Spleen (tissue), 11 donors: Measurements from ENCODE around the gene MRPL57. TPM values are rescaled to one million over a fixed set of nuclear protein-coding genes. Genes with fewer than 3 reads are reported as not detected.
"Not testable (repeated sequence)": the region's sequence is repeated elsewhere in the genome, so short reads cannot be mapped to it uniquely, and the experiment has no call there.

Experiments
- DNase-seq: peaks from one replicate; pipeline ENCODE4 v3.0.0-alpha.2; 2020
- H3K27ac ChIP-seq, 8 donors: fragments of 200-600 bp; sonication (generic) in 7 of 8; 1 replicate in 4 of 8; 2 replicates in 4 of 8; pipeline versions ENCODE4 v1.5.0 to v1.8.0; 2016 to 2021; ENCODE audit warnings: inconsistent platforms in 4 of 8, mild to moderate bottlenecking in 4 of 8, moderate library complexity in 1 of 8
- H3K27me3 ChIP-seq, 7 donors: fragments of 200-600 bp; sonication (generic) in 6 of 7; replicated peaks in 1 of 7; 1 replicate in 4 of 7; 2 replicates in 3 of 7; pipeline versions ENCODE4 v1.5.0 to v1.8.0; 2016 to 2021; ENCODE audit warnings: inconsistent platforms in 3 of 7, mild to moderate bottlenecking in 1 of 7
- H3K36me3 ChIP-seq, 6 donors: fragments of 200-600 bp; sonication (generic) in 5 of 6; 1 replicate in 4 of 6; 2 replicates in 2 of 6; pipeline versions ENCODE4 v1.5.0 to v1.8.0; 2016 to 2021; ENCODE audit warnings: inconsistent platforms in 2 of 6
- H3K4me1 ChIP-seq, 6 donors: fragments of 200-600 bp; sonication (generic) in 5 of 6; 1 replicate in 3 of 6; 2 replicates in 3 of 6; pipeline versions ENCODE4 v1.5.0 to v1.8.0; 2016 to 2021; ENCODE audit warnings: inconsistent platforms in 3 of 6
- H3K4me3 ChIP-seq, 8 donors: fragments of 200-600 bp; sonication (generic) in 7 of 8; 1 replicate in 4 of 8; 2 replicates in 4 of 8; pipeline versions ENCODE4 v1.5.0 to v1.8.0; 2016 to 2021; ENCODE audit warnings: inconsistent platforms in 4 of 8, mild to moderate bottlenecking in 4 of 8, moderate library complexity in 2 of 8
- H3K9me3 ChIP-seq, 8 donors: fragments of 200-600 bp; sonication (generic) in 7 of 8; 1 replicate in 4 of 8; 2 replicates in 4 of 8; pipeline versions ENCODE4 v1.5.0 to v1.8.0; 2016 to 2021; ENCODE audit warnings: inconsistent platforms in 4 of 8
- POLR2A ChIP-seq, 3 donors: fragments of 450-650 bp; IDR thresholded peaks; one replicate each; pipeline ENCODE4 v1.5.1; 2017; ENCODE audit warnings: antibody characterized with exemption in 3 of 3, mild to moderate bottlenecking in 1 of 3
- POLR2AphosphoS5 ChIP-seq, 3 donors: sonication (generic); formaldehyde crosslinking; IDR thresholded peaks; one replicate each; pipeline ENCODE4 v1.5.1; 2017; ENCODE audit warnings: antibody characterized with exemption in 3 of 3
- WGBS, 5 donors: extraction: QIAGEN DNeasy Blood & Tissue Kit in 3 of 5; methylation state at CpG; one replicate each; pipeline versions ENCODE4 v1.1.5 to v1.1.7; 2013 to 2018; 5-methylcytosine and 5-hydroxymethylcytosine counted together
- intact Hi-C: fragments of 100-400 bp; cut with DNase I; formaldehyde crosslinking; loops from one replicate; pipeline ENCODE4 v1.15.0; 2023; ENCODE audit warnings: low total_unique reads
- polyA plus RNA-seq, 3 donors: library from polyadenylated mRNA; stranded (reverse); fragments of 200-250 nt; gene quantifications; one replicate each; pipeline ENCODE4 v1.2.1, GENCODE V29; 2013
- total RNA-seq, 7 donors: library from RNA; depleted of rRNA in 3 of 7; stranded (reverse); fragments of >200 nt in 3 of 7; fragmentation: NEBNext Ultra II Directional in 4 of 7; extraction: Animal tissue kit (Norgen Biotek cat#: 25700) in 4 of 7; gene quantifications; one replicate each; pipeline versions ENCODE4 v1.1.0 to v1.2.1, GENCODE V29; 2016 to 2021
- TF ChIP-seq, protein P1 (sequence below), 11 experiments: fragments of 200-600 bp in 7 of 11; fragments of 450-650 bp in 4 of 11; sonication (generic) in 4 of 11; IDR thresholded peaks in 8 of 11; conservative IDR thresholded peaks in 3 of 11; 1 replicate in 7 of 11; 2 replicates in 4 of 11; pipeline versions ENCODE4 v1.4.0 to v1.8.0; 2016 to 2021; ENCODE audit warnings: antibody characterized with exemption in 11 of 11, inconsistent platforms in 4 of 11, mild to moderate bottlenecking in 1 of 11
- donor health status: healthy with polysubstance abuse.
- donor health status: DM: no; HTN: no; CAD: no; lungs with moderate emphysema.
- donor health status: DM: no; HTN: no; CAD: no.
- donor health status: Bipolar disorder and iron deficiency.
- donor health status: healthy.
- donor health status: DM: no; HTN: no; CAD: no.
- donor health status: DM: yes; HTN: yes; CAD: no.

The MRPL57 gene
- total and polyA plus RNA-seq, 10 donors: 11.5 to 26.4 (median 20.5) TPM

GRCh38 chr13:21181671-21182070, 5.2 kb downstream of the MRPL57 start:
- Histone ChIP-seq H3K36me3 (no peaks in the 10 kb centered on the region), H3K9me3 (no peaks in the 10 kb centered on the region), H3K27ac (no peak overlapping the region), H3K4me3 (no peak overlapping the region), H3K4me1 (peaks cover 9 to 22% (median 17%) of the 10 kb centered on the region in 6 donors), H3K27me3 (no peaks in the 10 kb centered on the region)
- no peak for DNase-seq
- TF ChIP-seq POLR2A (IDR thresholded peaks at IDR 0.05): no peak
- TF ChIP-seq, protein P1, sequence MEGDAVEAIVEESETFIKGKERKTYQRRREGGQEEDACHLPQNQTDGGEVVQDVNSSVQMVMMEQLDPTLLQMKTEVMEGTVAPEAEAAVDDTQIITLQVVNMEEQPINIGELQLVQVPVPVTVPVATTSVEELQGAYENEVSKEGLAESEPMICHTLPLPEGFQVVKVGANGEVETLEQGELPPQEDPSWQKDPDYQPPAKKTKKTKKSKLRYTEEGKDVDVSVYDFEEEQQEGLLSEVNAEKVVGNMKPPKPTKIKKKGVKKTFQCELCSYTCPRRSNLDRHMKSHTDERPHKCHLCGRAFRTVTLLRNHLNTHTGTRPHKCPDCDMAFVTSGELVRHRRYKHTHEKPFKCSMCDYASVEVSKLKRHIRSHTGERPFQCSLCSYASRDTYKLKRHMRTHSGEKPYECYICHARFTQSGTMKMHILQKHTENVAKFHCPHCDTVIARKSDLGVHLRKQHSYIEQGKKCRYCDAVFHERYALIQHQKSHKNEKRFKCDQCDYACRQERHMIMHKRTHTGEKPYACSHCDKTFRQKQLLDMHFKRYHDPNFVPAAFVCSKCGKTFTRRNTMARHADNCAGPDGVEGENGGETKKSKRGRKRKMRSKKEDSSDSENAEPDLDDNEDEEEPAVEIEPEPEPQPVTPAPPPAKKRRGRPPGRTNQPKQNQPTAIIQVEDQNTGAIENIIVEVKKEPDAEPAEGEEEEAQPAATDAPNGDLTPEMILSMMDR (IDR thresholded peaks at IDR 0.05 in 8 of 11, conservative IDR thresholded peaks at IDR 0.05 in 3 of 11): no peak
- no peak for TF ChIP-seq POLR2AphosphoS5 (IDR thresholded peaks at IDR 0.05)
- intact Hi-C loops: no loop called here
- WGBS, 5 donors: 88 to 98% (median 92%) methylated on average over 2 of the region's 2 CpGs

DNA sequence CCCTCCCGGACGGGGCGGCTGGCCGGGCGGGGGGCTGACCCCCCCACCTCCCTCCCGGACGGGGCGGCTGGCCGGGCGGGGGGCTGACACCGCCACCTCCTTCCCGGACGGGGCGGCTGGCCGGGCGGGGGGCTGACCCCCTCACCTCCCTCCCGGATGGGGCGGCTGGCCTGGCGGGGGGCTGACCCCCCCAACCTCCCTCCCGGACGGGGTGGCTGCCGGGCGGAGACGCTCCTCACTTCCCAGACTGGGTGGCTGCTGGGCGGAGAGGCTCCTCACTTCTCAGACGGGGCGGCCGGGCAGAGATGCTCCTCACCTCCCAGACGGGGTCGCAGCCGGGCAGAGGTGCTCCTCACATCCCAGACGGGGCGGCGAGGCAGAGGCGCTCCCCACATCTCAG, 10.0 kb downstream of the MRPL57 start:
- H3K9me3 ChIP-seq, intact Hi-C loops, H3K36me3 ChIP-seq, H3K4me1 ChIP-seq, H3K27me3 ChIP-seq, H3K27ac ChIP-seq, DNase-seq, H3K4me3 ChIP-seq: not testable (repeated sequence)
- WGBS, 5 donors: 88 to 93% (median 93%) methylated on average over 11 to 24 of the region's 35 CpGs; no CpG with 5 or more reads in 2 of the 5 donors

GRCh38 chr13:21194756-21195155, 18.3 kb downstream of the MRPL57 start:
- WGBS, 5 donors: 82 to 91% (median 87%) methylated on average over 2 of the region's 2 CpGs
- H3K9me3 ChIP-seq, H3K36me3 ChIP-seq, H3K27ac ChIP-seq, H3K27me3 ChIP-seq, intact Hi-C loops, H3K4me1 ChIP-seq, H3K4me3 ChIP-seq, DNase-seq: not testable (repeated sequence)

GRCh38 chr13:21197606-21198225, 21.3 kb downstream of the MRPL57 start:
- H3K27me3 ChIP-seq, H3K4me3 ChIP-seq, intact Hi-C loops, H3K4me1 ChIP-seq, H3K36me3 ChIP-seq, H3K27ac ChIP-seq, DNase-seq: not testable (repeated sequence)
- H3K9me3 ChIP-seq: peaks cover 0 to 15% (median 4%) of the 10 kb centered on the region in 8 donors
- 79 to 86% (median 83%) methylated on average over 9 of the region's 9 CpGs for WGBS, 5 donors

DNA sequence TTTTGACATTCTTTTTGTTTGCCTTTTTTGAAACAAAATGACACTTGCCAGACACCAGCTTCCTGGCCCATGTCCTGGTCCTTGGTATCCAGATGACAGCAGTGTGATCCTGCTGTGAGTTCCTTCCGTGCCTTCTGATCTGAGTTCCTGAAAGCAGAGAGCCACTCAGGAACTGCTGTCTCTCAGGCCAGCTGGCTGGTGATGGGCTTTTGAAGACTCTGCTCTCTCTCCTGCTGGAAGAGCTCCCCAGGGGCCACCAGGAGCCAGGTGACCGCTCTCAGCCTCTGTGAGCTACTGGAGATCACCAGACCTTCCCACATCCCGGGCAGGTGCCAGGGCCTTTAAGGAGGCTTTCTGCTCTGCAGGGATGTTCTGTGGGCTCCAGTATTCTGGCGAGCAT, 21.9 kb downstream of the MRPL57 start:
- H3K4me3 ChIP-seq, H3K27me3 ChIP-seq, H3K4me1 ChIP-seq, intact Hi-C loops, H3K36me3 ChIP-seq, DNase-seq, H3K27ac ChIP-seq: not testable (repeated sequence)
- WGBS, 5 donors: 40 to 96% (median 82%) methylated on average over 1 to 4 of the region's 4 CpGs
- H3K9me3 ChIP-seq: peaks cover 0 to 15% (median 4%) of the 10 kb centered on the region in 8 donors

GRCh38 chr13:21201456-21202190, 25.2 kb downstream of the MRPL57 start:
- H3K27ac ChIP-seq, intact Hi-C loops, H3K27me3 ChIP-seq, DNase-seq, H3K4me1 ChIP-seq, H3K4me3 ChIP-seq, H3K36me3 ChIP-seq: not testable (repeated sequence)
- H3K9me3 ChIP-seq: peaks cover 0 to 15% (median 4%) of the 10 kb centered on the region in 8 donors
